Mesodermal cell (in vitro differentiated cells): ENCODE results near the gene C1orf198.

Experiments used
- H3K27ac ChIP-seq: 2 replicates; pipeline ENCODE4 v1.7.0; 2013; ENCODE audit warnings: mild to moderate bottlenecking, low read depth, low read length, moderate library complexity; ENCODE audit not compliant: severe bottlenecking
- H3K36me3 ChIP-seq: 2 replicates; pipeline ENCODE4 v1.7.1; 2013; ENCODE audit warnings: mild to moderate bottlenecking, low read length, moderate library complexity; ENCODE audit not compliant: control insufficient read depth, insufficient read depth
- H3K4me1 ChIP-seq: one replicate; pipeline ENCODE4 v1.7.1; 2013; ENCODE audit warnings: mild to moderate bottlenecking, low read length; ENCODE audit not compliant: insufficient read depth, control insufficient read depth, poor library complexity, severe bottlenecking
- H3K4me3 ChIP-seq: 2 replicates; pipeline ENCODE4 v1.7.0; 2013; ENCODE audit warnings: low read length, control low read depth, mild to moderate bottlenecking; ENCODE audit not compliant: insufficient read depth, poor library complexity, severe bottlenecking; ENCODE audit errors: extremely low read depth
- H3K9me3 ChIP-seq: 2 replicates; pipeline ENCODE4 v1.7.1; 2013; ENCODE audit warnings: mild to moderate bottlenecking, low read length, moderate library complexity; ENCODE audit not compliant: control insufficient read depth
- WGBS, 2 experiments: methylation state at CpG; one replicate each; pipeline ENCODE4 v1.1.5; 2013; ENCODE audit warnings: missing lambda C conversion rate in 2 of 2; ENCODE audit not compliant: insufficient coverage in 2 of 2; 5-methylcytosine and 5-hydroxymethylcytosine counted together

The C1orf198 gene

DNA sequence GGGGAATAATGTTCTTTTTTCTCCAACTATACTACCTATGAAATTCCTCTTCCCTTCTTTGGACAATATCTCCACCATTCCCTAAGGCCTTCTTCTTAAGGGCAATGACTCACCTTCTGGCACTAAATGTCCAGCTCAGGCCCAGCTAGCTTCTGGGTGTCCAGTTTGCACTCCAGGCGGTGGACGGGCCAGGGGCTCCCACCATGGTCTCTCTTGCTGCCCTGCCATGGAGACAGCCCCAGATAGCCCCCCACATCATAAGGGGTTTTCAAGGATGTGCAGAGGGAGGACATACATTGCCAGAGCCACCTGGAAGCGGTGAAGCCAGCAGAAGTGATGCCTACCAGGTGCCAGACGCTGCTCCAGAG lies 43.8 kb downstream of the C1orf198 start:
- 95 to 98% methylated on average over 2 to 4 of the region's 4 CpGs for WGBS, 2 experiments
- H3K27ac ChIP-seq: no peak overlapping the region
- H3K4me1 ChIP-seq: peaks cover 13% of the 10 kb centered on the region
- H3K36me3 ChIP-seq: no peaks in the 10 kb centered on the region
- H3K9me3 ChIP-seq: no peaks in the 10 kb centered on the region
- H3K4me3 ChIP-seq: no peak overlapping the region

DNA sequence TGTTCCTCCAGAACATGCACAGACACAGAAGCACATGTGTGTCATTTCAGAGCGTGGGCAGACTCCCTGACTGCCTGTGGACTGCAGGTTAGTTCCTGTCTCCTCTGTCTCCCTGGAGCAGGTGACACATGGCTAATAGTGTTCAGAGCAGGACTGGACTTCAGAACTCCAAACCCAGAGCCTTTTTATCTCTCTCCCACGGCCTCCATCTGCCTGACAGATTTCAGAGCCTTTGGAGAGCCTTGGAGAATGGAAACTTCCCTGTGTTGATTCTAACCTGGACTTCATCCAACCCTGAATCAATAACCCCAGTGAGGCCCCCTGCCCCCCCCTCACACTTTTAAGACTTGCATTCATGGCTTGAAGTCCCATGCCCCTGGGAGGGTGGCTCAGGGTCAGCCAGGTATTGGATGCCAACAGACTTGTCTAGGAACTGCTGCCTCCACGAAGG lies 44.4 kb downstream of the C1orf198 start:
- WGBS, 2 experiments: 86 to 87% methylated on average over 3 of the region's 3 CpGs
- Histone ChIP-seq H3K36me3 (no peaks in the 10 kb centered on the region), H3K9me3 (no peaks in the 10 kb centered on the region), H3K4me1 (peaks cover 13% of the 10 kb centered on the region), H3K27ac (no peak overlapping the region), H3K4me3 (no peak overlapping the region)

DNA sequence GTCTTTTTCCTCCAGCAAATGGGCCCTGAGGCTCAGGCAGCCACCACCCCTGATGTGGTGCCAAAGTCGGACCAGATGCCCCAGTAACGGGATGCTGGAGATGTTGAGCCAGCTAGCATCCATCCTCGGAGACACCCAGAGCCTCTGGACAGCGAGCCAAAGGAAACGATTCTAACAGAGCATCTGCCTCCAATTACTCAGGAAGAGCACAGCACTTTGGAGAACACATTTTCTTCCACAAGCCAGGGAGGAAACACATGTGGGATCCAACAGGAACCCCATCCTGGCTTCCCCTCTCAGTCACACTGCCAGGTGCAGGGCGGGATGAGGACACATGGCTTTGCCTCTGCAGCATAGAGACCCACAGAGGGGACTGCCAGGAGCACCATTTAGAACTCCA lies 44.9 kb downstream of the C1orf198 start:
- H3K9me3 ChIP-seq: no peaks in the 10 kb centered on the region
- WGBS, 2 experiments: 88 to 92% methylated on average over 6 of the region's 6 CpGs
- H3K4me3 ChIP-seq: no peak overlapping the region
- peaks cover 13% of the 10 kb centered on the region for H3K4me1 ChIP-seq
- H3K27ac ChIP-seq: no peak overlapping the region
- no peaks in the 10 kb centered on the region for H3K36me3 ChIP-seq

DNA sequence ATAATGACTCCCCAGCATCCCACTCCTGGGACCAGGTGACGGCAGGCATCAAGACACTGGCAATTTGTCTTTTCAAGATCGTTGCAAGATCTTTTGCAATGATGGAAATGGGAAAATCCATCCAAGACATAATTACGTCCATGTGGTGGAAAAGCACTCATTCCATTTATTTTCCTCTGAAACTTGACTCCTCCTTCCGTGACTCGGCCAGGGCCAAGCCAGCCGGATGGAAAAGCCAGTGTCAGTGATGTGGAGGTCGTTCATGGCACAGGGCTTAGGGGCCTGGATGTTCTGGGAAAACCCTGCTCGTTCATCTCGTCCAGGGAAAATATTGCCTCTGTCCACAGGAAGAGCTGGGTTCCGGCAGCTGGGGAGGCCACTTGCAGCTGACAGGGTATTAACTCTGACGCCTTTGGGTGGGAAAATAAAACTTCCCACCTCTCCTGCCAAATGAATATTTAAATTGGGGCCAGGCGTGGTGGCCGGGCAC lies 46.2 kb downstream of the C1orf198 start:
- Histone ChIP-seq H3K27ac (no peak overlapping the region), H3K36me3 (no peaks in the 10 kb centered on the region), H3K4me1 (peaks cover 13% of the 10 kb centered on the region), H3K9me3 (no peaks in the 10 kb centered on the region), H3K4me3 (no peak overlapping the region)
- 89 to 93% methylated on average over 11 to 13 of the region's 13 CpGs for WGBS, 2 experiments

- Histone ChIP-seq H3K4me3 (no peak overlapping the region), H3K9me3 (no peaks in the 10 kb centered on the region), H3K36me3 (no peaks in the 10 kb centered on the region), H3K27ac (no peak overlapping the region), H3K4me1 (peaks cover 13% of the 10 kb centered on the region)
- WGBS, 2 experiments: 91% methylated on average over 4 of the region's 4 CpGs
Observed at GRCh38 chr1:230821346-230821745, 47.0 kb downstream of the C1orf198 start.

DNA sequence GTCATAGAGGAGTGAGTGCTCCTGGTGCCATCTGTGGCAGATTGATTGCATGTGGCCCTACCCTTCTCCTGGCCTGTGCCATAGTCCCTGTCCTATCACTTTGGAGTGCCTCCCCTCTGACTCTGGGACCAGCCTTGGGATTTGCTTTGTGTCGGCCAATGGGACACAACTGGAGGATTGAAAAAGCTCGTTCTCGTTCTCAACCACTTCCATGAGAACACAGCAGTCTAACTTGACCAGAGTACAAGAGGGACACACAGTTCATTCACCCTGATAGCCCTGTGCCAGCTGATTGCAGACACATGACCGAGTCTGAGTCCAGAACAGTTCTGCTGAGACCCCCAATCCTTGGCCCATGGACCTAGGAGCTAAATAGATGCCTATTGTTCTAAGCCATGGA lies 47.8 kb downstream of the C1orf198 start:
- H3K4me1 ChIP-seq: peaks cover 10% of the 10 kb centered on the region
- H3K36me3 ChIP-seq: no peaks in the 10 kb centered on the region
- H3K9me3 ChIP-seq: no peaks in the 10 kb centered on the region
- H3K27ac ChIP-seq: no peak overlapping the region
- H3K4me3 ChIP-seq: no peak overlapping the region
- 85 to 88% methylated on average over 3 to 4 of the region's 4 CpGs for WGBS, 2 experiments

GRCh38 chr1:230819976-230820375 lies 48.3 kb downstream of the C1orf198 start:
- H3K4me1 ChIP-seq: peaks cover 4% of the 10 kb centered on the region
- no peaks in the 10 kb centered on the region for H3K9me3 ChIP-seq
- no peak overlapping the region for H3K4me3 ChIP-seq
- H3K36me3 ChIP-seq: no peaks in the 10 kb centered on the region
- 94% methylated on average over 3 to 4 of the region's 4 CpGs for WGBS, 2 experiments
- no peak overlapping the region for H3K27ac ChIP-seq

DNA sequence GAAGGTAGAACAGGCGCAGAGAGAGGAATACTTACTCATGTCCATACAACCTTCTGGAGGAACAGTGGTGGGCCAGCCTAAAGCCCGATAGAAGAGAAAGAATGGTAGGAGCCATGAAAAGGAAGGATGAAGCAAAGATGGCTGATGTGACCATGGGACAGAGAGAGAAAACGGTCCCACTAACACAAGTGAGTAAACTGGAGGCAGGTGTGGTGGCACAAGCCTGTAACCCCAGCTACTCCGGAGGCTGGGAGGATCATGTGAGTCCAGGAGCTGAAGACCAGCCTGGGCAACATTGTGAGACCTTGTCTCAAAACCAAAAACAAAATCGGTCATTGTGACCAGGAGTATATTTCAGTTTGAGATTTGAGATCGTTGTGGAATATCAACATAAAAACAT lies 49.4 kb downstream of the C1orf198 start:
- Histone ChIP-seq H3K4me3 (no peak overlapping the region), H3K36me3 (no peaks in the 10 kb centered on the region), H3K27ac (no peak overlapping the region), H3K9me3 (no peaks in the 10 kb centered on the region), H3K4me1 (no peaks in the 10 kb centered on the region)
- 80 to 97% methylated on average over 2 to 3 of the region's 6 CpGs for WGBS, 2 experiments

- H3K9me3 ChIP-seq: no peaks in the 10 kb centered on the region
- 100% methylated on average over 1 of the region's 1 CpG for WGBS, 2 experiments
Observed at GRCh38 chr1:230818367-230818766, 50.0 kb downstream of the C1orf198 start.

GRCh38 chr1:230816018-230816417 lies 52.3 kb downstream of the C1orf198 start:
- no peaks in the 10 kb centered on the region for H3K36me3 ChIP-seq
- H3K4me1 ChIP-seq: no peaks in the 10 kb centered on the region
- no peak overlapping the region for H3K4me3 ChIP-seq
- H3K9me3 ChIP-seq: peaks cover 3% of the 10 kb centered on the region
- H3K27ac ChIP-seq: no peak overlapping the region

More at GRCh38 chr1:230818367-230818766, 50.0 kb downstream of the C1orf198 start:
- H3K36me3 ChIP-seq: no peaks in the 10 kb centered on the region
- no peaks in the 10 kb centered on the region for H3K4me1 ChIP-seq
- H3K27ac ChIP-seq: no peak overlapping the region
- no peak overlapping the region for H3K4me3 ChIP-seq

GRCh38 chr1:230814949-230815692 lies 53.2 kb downstream of the C1orf198 start:
- no peak overlapping the region for H3K4me3 ChIP-seq
- H3K36me3 ChIP-seq: no peaks in the 10 kb centered on the region
- H3K4me1 ChIP-seq: no peaks in the 10 kb centered on the region
- H3K9me3 ChIP-seq: peaks cover 3% of the 10 kb centered on the region
- H3K27ac ChIP-seq: no peak overlapping the region
- 92 to 100% methylated on average over 1 of the region's 3 CpGs for WGBS, 2 experiments
